Transverse colon (tissue), 3 donors: ENCODE measurements around the gene MPP2.

ENCODE experiments used
- EP300 ChIP-seq: sonication (generic); formaldehyde crosslinking; IDR thresholded peaks from one replicate; pipeline ENCODE4 v1.6.1; 2017; ENCODE audit warnings: antibody characterized with exemption, low read depth
- TF ChIP-seq, protein P1 (sequence below), 5 experiments: fragments of 200-600 bp in 3 of 5; fragments of 450-650 bp in 2 of 5; sonication (generic) in 3 of 5; IDR thresholded peaks; 1 replicate in 2 of 5; 2 replicates in 3 of 5; pipeline ENCODE4 v1.5.1; 2016 to 2017; ENCODE audit warnings: antibody characterized with exemption in 5 of 5, inconsistent platforms in 3 of 5, mild to moderate bottlenecking in 2 of 5, moderate library complexity in 1 of 5

DNA sequence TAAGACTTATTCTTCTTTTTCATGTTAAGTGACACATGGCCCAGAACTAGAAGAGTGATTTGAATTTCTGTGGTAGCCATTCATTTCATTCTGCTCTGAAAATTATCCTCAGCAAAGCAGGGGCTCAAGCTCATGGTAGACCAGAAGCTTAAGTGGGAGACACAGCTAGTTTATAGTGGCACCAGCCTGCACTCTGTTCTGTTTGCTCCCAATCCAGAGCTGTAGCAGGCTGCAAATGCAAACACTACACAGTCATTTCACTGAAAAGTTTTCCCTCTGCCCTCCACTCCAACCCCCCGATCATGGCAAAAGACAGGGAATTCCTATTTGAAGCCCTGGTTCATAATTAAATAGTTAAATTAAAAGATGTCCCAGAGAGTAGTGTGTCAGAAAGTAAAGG lies 17.1 kb downstream of the MPP2 start:
- TF ChIP-seq, protein P1, sequence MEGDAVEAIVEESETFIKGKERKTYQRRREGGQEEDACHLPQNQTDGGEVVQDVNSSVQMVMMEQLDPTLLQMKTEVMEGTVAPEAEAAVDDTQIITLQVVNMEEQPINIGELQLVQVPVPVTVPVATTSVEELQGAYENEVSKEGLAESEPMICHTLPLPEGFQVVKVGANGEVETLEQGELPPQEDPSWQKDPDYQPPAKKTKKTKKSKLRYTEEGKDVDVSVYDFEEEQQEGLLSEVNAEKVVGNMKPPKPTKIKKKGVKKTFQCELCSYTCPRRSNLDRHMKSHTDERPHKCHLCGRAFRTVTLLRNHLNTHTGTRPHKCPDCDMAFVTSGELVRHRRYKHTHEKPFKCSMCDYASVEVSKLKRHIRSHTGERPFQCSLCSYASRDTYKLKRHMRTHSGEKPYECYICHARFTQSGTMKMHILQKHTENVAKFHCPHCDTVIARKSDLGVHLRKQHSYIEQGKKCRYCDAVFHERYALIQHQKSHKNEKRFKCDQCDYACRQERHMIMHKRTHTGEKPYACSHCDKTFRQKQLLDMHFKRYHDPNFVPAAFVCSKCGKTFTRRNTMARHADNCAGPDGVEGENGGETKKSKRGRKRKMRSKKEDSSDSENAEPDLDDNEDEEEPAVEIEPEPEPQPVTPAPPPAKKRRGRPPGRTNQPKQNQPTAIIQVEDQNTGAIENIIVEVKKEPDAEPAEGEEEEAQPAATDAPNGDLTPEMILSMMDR (IDR thresholded peaks at IDR 0.05): no peak
- no peak for TF ChIP-seq EP300
